Neuron (in vitro differentiated cells): ENCODE results near the gene PRDM11.

Source experiments
- H2AFZ ChIP-seq: one replicate; pipeline ENCODE4 v1.6.1; 2013; ENCODE audit warnings: low read depth, mild to moderate bottlenecking, inconsistent platforms, low read length, moderate library complexity
- H3K27me3 ChIP-seq: one replicate; pipeline ENCODE4 v1.6.1; 2013; ENCODE audit warnings: low read length; ENCODE audit not compliant: insufficient read depth
- H3K36me3 ChIP-seq: one replicate; pipeline ENCODE4 v1.6.1; 2013; ENCODE audit warnings: low read length; ENCODE audit not compliant: insufficient read depth
- H3K4me1 ChIP-seq: one replicate; pipeline ENCODE4 v1.6.1; 2013; ENCODE audit warnings: low read length; ENCODE audit not compliant: insufficient read depth
- H3K4me3 ChIP-seq: 2 replicates; pipeline ENCODE4 v1.5.1; 2013; ENCODE audit warnings: mild to moderate bottlenecking, low read length, moderate library complexity
- H3K9me3 ChIP-seq: one replicate; pipeline ENCODE4 v1.6.1; 2013; ENCODE audit warnings: low read length

PRDM11 gene

GRCh38 chr11:45216901-45217300 lies 70.5 kb downstream of the PRDM11 start:
- H2AFZ ChIP-seq: no peak overlapping the region
- H3K4me3 ChIP-seq: no peak overlapping the region
- H3K36me3 ChIP-seq: peaks cover 14% of the 10 kb centered on the region
- peaks cover 3% of the 10 kb centered on the region for H3K9me3 ChIP-seq
- no peaks in the 10 kb centered on the region for H3K27me3 ChIP-seq
- no peaks in the 10 kb centered on the region for H3K4me1 ChIP-seq

GRCh38 chr11:45217991-45218390 lies 71.6 kb downstream of the PRDM11 start:
- H3K4me3 ChIP-seq: no peak overlapping the region
- no peaks in the 10 kb centered on the region for H3K27me3 ChIP-seq
- peaks cover 5% of the 10 kb centered on the region for H3K9me3 ChIP-seq
- no peak overlapping the region for H2AFZ ChIP-seq
- H3K4me1 ChIP-seq: no peaks in the 10 kb centered on the region
- H3K36me3 ChIP-seq: peaks cover 14% of the 10 kb centered on the region

- no peak overlapping the region for H3K4me3 ChIP-seq
- H3K36me3 ChIP-seq: peaks cover 17% of the 10 kb centered on the region
- no peaks in the 10 kb centered on the region for H3K4me1 ChIP-seq
- H3K9me3 ChIP-seq: peaks cover 7% of the 10 kb centered on the region
- no peaks in the 10 kb centered on the region for H3K27me3 ChIP-seq
- H2AFZ ChIP-seq: no peak overlapping the region
Measured at GRCh38 chr11:45218705-45219104, 72.3 kb downstream of the PRDM11 start.

- no peak overlapping the region for H3K4me3 ChIP-seq
- peaks cover 23% of the 10 kb centered on the region for H3K36me3 ChIP-seq
- H2AFZ ChIP-seq: no peak overlapping the region
- peaks cover 7% of the 10 kb centered on the region for H3K9me3 ChIP-seq
- no peaks in the 10 kb centered on the region for H3K27me3 ChIP-seq
- no peaks in the 10 kb centered on the region for H3K4me1 ChIP-seq
Measured at GRCh38 chr11:45219411-45219810, 73.0 kb downstream of the PRDM11 start.

- Histone ChIP-seq H3K27me3 (no peaks in the 10 kb centered on the region), H3K36me3 (peaks cover 55% of the 10 kb centered on the region), H3K4me1 (no peaks in the 10 kb centered on the region), H3K4me3 (no peak overlapping the region), H3K9me3 (peaks cover 15% of the 10 kb centered on the region), H2AFZ (no peak overlapping the region)
Measured at GRCh38 chr11:45223496-45223895, 77.1 kb downstream of the PRDM11 start.

GRCh38 chr11:45224766-45225165 lies 78.3 kb downstream of the PRDM11 start:
- Histone ChIP-seq H3K4me1 (no peaks in the 10 kb centered on the region), H3K4me3 (no peak overlapping the region), H2AFZ (no peak overlapping the region), H3K9me3 (peaks cover 15% of the 10 kb centered on the region), H3K27me3 (no peaks in the 10 kb centered on the region), H3K36me3 (peaks cover 52% of the 10 kb centered on the region)

GRCh38 chr11:45225277-45225676 lies 78.8 kb downstream of the PRDM11 start:
- peaks cover 50% of the 10 kb centered on the region for H3K36me3 ChIP-seq
- H3K9me3 ChIP-seq: peaks cover 15% of the 10 kb centered on the region
- H3K27me3 ChIP-seq: no peaks in the 10 kb centered on the region

GRCh38 chr11:45225961-45226871 lies 79.8 kb downstream of the PRDM11 start:
- Histone ChIP-seq H2AFZ (no peak overlapping the region), H3K4me1 (no peaks in the 10 kb centered on the region), H3K36me3 (peaks cover 44% of the 10 kb centered on the region), H3K27me3 (no peaks in the 10 kb centered on the region), H3K9me3 (peaks cover 12% of the 10 kb centered on the region), H3K4me3 (no peak overlapping the region)

More at GRCh38 chr11:45225277-45225676, 78.8 kb downstream of the PRDM11 start:
- no peaks in the 10 kb centered on the region for H3K4me1 ChIP-seq
- H2AFZ ChIP-seq: no peak overlapping the region
- no peak overlapping the region for H3K4me3 ChIP-seq

- Histone ChIP-seq H3K36me3 (peaks cover 44% of the 10 kb centered on the region), H2AFZ (no peak overlapping the region), H3K4me1 (no peaks in the 10 kb centered on the region), H3K9me3 (peaks cover 12% of the 10 kb centered on the region), H3K27me3 (no peaks in the 10 kb centered on the region), H3K4me3 (no peak overlapping the region)
Measured at GRCh38 chr11:45226901-45227300, 80.5 kb downstream of the PRDM11 start.

- H3K36me3 ChIP-seq: peaks cover 44% of the 10 kb centered on the region
- H2AFZ ChIP-seq: no peak overlapping the region
- H3K9me3 ChIP-seq: peaks cover 10% of the 10 kb centered on the region
- H3K27me3 ChIP-seq: no peaks in the 10 kb centered on the region
- H3K4me1 ChIP-seq: no peaks in the 10 kb centered on the region
- no peak overlapping the region for H3K4me3 ChIP-seq
Measured at GRCh38 chr11:45227836-45228235, 81.4 kb downstream of the PRDM11 start.

- peaks cover 34% of the 10 kb centered on the region for H3K36me3 ChIP-seq
- no peak overlapping the region for H3K4me3 ChIP-seq
- peaks cover 8% of the 10 kb centered on the region for H3K9me3 ChIP-seq
- no peak overlapping the region for H2AFZ ChIP-seq
- no peaks in the 10 kb centered on the region for H3K27me3 ChIP-seq
- no peaks in the 10 kb centered on the region for H3K4me1 ChIP-seq
Measured at GRCh38 chr11:45229401-45230020, 83.1 kb downstream of the PRDM11 start.

- no peaks in the 10 kb centered on the region for H3K9me3 ChIP-seq
- H3K36me3 ChIP-seq: peaks cover 7% of the 10 kb centered on the region
- H2AFZ ChIP-seq: no peak overlapping the region
- H3K4me1 ChIP-seq: no peaks in the 10 kb centered on the region
- H3K4me3 ChIP-seq: no peak overlapping the region
- H3K27me3 ChIP-seq: no peaks in the 10 kb centered on the region
Measured at GRCh38 chr11:45232341-45233080, 86.1 kb downstream of the PRDM11 start.
